Neural cell (in vitro differentiated cells): ENCODE measurements around the gene BTBD9.

Source experiments
- CTCF ChIP-seq: fragments of 450-650 bp; IDR thresholded peaks from 2 replicates; pipeline ENCODE4 v1.5.1; 2014; ENCODE audit warnings: antibody characterized with exemption, mild to moderate bottlenecking, moderate library complexity; ENCODE audit not compliant: poor library complexity, severe bottlenecking
- EP300 ChIP-seq: fragments of 450-650 bp; conservative IDR thresholded peaks from 2 replicates; pipeline ENCODE4 v1.6.1; 2014; ENCODE audit warnings: antibody characterized with exemption, mild to moderate bottlenecking, moderate library complexity; ENCODE audit not compliant: poor library complexity, severe bottlenecking
- EZH2 ChIP-seq: fragments of 200-600, 300-800 bp; shearing (Covaris generic), sonication (generic); IDR thresholded peaks from 2 replicates; pipeline ENCODE4 v1.6.1; 2014; ENCODE audit warnings: antibody characterized with exemption, low read length, borderline replicate concordance, mild to moderate bottlenecking; ENCODE audit not compliant: insufficient read depth, poor library complexity, severe bottlenecking
- MXI1 ChIP-seq: fragments of 450-650 bp; conservative IDR thresholded peaks from 2 replicates; pipeline ENCODE4 v1.6.1; 2014; ENCODE audit warnings: antibody characterized with exemption, mild to moderate bottlenecking; ENCODE audit not compliant: poor library complexity, severe bottlenecking
- POLR2AphosphoS5 ChIP-seq: IDR thresholded peaks from 2 replicates; pipeline ENCODE4 v1.6.1; 2012
- RAD21 ChIP-seq: fragments of 450-650 bp; conservative IDR thresholded peaks from 2 replicates; pipeline ENCODE4 v1.6.1; 2014; ENCODE audit warnings: antibody characterized with exemption, mild to moderate bottlenecking, moderate library complexity
- REST ChIP-seq: IDR thresholded peaks from 2 replicates; pipeline ENCODE4 v1.6.1; 2012; ENCODE audit warnings: borderline replicate concordance
- TAF1 ChIP-seq: IDR thresholded peaks from 2 replicates; pipeline ENCODE4 v1.6.1; 2012; ENCODE audit warnings: low read depth

GRCh38 chr6:38676236-38676973, 36.7 kb upstream of the BTBD9 start:
- no peak for TF ChIP-seq EZH2
- no peak for TF ChIP-seq POLR2AphosphoS5
- TF ChIP-seq CTCF, result no peak
- no peak for TF ChIP-seq EP300
- TF ChIP-seq RAD21, result no peak
- no peak for TF ChIP-seq REST
- TF ChIP-seq MXI1, result no peak
- TF ChIP-seq TAF1, result no peak
